IPS-11a (cell line): Measurements from ENCODE around the gene SLC22A7.

Experiments used
- H3K4me3 ChIP-seq: one replicate; pipeline ENCODE4 v1.5.1; 2013; ENCODE audit warnings: low read depth, low read length, control low read depth

The SLC22A7 gene

DNA sequence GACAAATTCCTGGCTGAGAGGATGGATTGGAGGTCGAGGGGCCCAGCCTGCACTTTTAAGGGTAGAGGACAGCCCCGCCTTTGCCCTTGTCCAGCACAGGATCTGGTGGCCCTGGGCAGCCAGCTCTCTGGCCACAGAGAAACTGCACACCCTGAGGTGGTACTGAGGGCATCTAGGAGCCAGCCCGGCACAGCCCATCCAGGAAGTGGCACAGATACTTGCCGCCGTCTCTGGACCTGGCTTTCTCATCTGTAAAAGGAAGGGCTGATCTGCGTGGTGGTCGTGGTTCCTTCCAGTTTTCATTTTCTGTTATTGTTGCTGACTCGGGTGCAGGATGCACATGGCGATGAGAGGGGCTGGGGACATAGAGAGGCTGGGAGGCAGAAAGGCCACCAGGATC, 16.0 kb upstream of the SLC22A7 start:
- H3K4me3 ChIP-seq, result no peak overlapping the region

DNA sequence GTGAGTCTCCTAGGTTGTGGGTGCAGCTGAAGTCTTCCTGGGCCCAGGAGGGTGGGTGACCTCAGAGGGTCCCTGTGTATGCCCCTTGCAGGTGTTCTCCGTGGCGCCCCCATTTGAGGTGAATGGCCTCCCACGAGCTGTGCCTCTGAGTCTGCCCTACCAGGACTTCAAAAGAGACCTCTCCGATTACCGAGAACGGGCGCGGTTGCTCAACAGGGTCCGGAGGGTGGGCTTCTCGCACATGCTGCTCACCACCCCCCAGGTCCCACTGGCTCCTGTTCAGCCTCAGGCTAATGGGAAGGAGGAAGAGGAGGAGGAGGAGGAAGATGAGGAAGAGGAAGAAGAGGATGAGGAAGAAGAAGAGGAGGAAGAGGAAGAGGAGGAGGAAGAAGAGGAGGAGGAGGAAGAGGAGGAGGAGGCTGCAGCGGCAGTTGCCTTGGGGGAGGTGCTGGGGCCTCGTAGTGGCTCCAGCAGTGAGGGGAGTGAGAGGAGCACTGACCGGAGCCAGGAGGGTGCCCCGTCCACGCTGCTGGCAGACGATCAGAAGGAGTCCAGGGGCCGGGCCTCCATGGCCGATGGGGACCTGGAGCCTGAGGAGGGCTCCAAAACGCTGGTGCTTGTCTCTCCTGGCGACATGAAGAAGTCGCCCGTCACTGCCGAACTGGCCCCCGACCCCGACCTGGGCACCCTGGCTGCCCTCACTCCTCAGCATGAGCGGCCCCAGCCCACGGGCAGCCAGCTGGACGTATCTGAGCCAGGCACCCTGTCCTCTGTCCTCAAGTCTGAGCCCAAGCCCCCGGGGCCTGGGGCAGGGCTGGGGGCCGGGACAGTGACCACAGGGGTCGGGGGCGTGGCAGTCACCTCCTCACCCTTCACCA, 15.2 kb upstream of the SLC22A7 start:
- H3K4me3 ChIP-seq, result no peak overlapping the region

DNA sequence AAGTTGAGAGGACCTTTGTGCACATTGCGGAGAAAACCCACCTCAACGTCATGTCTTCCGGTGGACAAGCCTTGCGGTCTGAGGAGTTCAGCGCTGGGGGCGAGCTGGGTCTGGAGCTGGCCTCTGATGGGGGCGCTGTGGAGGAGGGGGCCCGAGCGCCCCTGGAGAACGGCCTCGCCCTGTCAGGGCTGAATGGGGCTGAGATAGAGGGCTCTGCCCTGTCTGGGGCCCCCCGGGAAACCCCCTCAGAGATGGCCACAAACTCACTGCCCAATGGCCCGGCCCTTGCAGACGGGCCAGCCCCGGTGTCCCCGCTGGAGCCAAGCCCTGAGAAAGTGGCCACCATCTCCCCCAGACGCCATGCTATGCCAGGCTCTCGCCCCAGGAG, 14.6 kb upstream of the SLC22A7 start:
- no peak overlapping the region for H3K4me3 ChIP-seq

DNA sequence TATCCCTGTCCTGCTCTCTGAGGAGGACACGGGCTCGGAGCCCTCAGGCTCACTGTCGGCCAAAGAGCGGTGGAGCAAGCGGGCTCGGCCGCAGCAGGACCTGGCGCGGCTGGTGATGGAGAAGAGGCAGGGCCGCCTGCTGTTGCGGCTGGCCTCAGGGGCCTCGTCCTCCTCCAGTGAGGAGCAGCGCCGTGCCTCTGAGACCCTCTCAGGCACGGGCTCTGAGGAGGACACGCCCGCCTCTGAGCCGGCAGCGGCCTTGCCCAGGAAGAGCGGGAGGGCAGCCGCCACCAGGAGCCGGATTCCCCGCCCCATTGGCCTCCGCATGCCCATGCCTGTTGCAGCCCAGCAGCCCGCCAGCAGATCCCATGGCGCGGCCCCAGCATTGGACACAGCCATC, 14.2 kb upstream of the SLC22A7 start:
- H3K4me3 ChIP-seq, result no peak overlapping the region

DNA sequence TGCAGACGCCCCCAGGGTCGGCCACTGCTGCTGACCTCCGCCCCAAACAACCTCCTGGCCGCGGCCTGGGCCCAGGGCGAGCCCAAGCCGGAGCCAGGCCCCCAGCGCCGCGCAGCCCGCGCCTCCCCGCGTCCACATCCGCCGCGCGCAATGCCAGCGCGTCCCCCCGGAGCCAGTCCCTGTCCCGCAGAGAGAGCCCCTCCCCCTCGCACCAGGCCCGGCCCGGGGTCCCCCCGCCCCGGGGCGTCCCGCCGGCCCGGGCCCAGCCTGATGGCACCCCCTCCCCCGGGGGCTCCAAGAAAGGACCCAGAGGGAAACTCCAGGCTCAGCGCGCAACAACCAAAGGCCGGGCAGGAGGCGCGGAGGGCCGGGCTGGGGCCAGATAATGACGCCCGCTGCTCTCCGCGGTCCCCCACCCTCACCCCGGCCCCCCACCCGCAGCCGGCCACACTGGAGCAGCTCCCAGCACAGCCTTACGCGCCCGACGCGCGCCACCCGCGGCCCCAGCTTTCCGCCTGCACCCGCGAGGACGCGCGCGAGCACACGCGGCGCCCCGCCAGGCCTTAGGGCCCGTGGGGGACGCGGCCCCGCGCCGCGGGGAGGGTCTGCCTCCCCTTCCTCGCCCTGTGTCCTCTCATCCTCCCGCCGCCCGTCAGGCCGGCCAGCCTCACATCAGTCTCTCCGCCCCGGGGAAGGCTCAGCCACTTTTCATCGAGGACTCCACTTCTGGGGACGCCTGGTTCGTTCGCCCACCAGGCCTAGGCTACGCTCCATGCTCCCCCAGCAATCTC, 12.9 kb upstream of the SLC22A7 start:
- no peak overlapping the region for H3K4me3 ChIP-seq

DNA sequence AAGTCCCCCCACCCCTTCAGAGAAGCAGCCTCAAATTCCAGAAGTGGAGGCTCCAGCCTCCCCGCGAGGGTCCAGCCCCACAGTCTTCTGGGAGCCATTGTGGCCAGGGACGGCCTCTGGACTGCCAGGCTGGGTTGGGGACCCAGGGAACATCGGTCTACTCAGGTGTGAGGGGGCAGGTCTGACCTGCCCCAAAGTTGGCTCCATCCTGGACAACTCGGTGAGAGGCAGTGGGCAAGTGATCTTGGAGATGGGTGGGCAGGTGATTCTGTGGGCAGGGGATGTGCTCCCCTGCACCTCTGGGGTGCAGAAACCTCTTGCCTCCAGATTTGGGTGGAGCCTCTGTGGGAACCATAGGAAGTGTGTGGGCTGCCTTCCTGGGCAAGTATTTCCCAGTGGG, 12.2 kb upstream of the SLC22A7 start:
- H3K4me3 ChIP-seq, result no peak overlapping the region

DNA sequence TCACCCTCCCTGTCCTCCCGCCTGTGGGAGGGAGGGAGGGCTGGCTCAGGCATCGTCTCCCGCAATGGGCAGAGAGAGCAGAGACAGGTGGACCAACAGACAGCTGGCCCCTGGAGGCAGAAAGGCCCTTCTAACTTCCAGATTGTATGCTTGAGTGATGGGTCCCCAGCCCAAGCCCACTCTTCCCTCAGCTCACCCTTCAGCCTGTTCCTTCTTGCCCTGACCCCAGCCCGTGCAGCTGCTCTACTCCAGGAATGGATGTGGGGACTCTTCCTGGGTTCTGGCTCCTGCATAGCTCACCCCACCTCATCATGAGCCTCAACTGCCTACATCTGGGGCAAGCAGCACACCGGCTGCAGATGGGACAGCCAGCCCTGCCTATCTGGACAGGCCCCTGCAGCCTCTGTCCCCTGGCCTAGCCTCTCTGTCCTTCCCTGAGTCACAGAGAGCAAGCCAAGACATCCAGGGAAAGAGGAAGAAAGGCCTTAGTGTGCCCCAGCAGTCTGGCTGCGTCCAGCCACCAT, 11.5 kb upstream of the SLC22A7 start:
- H3K4me3 ChIP-seq, result no peak overlapping the region

DNA sequence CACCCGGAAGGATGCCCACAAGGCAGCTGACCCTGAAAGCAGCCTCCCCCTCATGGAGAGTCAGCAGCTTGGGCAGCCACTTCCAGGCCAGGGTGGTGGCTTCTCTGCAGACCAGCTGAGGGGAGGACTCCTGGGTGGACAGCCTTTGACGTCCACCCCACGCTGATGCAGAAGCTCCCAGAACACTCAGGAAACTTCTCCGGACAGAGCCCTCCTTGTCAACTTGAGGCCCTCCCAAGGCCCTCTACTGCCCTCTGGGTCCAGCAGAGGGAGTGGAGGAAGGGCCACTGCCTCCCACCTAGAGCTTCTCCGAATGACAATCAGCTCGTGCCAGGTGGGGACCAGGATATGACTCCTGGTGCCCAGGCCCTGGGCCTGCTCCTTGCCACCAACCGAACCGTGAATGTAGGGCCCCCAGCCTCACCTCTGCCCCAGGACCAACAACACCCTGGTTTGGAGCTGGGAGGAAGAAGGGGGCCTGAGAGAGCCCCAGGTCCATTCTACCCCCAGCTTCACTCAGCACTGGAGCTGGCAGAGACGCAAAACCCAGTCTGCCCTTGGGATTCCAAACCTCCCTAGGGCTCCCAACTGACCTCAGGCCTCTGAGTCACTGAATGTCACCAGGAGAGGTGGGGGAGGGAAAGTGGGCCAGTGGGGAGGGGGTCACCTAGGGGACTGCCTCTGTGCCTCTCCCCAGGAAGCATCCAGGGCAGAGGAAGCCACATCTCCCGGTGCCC, 10.9 kb upstream of the SLC22A7 start:
- no peak overlapping the region for H3K4me3 ChIP-seq

DNA sequence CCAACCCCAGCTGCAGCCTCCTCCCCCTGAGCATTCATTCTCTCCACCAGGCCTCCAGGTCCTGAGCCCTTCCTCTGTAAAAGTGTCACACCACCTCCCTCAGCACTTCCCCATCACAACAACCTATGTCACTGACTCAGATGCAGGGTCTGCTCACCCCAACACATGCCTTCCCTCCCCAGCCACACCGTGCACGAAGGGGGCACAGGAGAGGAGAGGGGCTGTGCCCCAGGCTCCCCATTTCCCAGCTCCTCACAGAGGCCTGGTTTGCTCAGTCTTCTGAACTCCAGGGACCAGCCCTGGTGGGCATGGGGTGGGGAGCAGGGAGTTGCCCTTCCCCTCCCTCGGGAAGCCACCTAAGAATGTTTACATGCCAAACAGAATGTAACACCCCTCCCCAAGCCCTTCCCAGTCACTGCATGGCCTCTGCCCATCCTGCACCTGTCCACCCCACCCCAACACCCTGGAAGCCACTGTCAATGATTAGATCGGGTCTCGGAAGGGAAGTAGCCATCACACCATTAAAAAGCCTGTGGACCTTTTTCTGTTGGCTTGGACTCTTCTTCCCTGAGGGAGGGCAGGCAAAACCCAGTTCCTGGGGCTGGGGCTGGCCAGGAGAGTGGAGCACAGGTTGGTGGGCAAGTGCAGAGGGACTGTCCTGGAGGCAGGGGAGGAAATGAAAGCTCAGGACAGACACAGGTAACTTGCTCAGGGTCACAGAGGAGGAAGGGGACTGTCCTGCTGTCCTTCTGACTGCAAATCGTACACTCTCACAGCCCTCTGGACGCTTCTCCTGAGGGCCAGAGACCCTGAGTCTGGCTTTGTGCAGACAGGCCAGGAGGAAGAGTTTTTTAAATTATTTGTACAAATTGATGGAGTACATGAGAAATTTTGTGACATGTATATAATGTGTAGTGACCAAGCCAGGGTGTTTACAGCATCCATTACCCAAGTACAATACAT, 10.1 kb upstream of the SLC22A7 start:
- H3K4me3 ChIP-seq, result no peak overlapping the region

DNA sequence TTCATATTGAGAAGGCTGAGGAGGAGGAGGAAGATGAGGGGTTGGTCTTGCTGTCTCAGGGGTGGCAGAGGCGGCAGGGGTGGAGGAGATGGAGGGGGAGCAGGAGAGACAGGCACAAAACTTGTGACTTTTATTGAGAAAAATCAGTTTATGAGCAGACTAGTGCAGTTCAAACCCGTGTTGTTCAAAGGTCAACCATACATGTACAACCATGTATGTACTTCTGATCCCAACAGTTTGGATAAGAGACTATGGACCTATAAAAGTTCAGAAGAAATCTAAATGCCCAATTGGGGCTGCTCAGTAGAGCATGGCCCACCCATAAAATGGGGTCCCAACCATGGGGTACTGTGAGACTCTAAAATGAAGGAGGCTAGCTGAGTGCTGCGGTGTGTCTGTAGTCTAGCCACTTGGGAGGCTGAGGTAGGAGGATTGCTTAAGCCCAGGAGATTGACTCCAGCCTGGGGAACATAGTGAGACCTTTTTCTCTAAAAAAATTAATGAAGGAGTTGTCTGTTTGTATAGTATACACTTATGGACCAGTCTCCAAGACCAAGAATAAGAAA, 7.6 kb upstream of the SLC22A7 start:
- H3K4me3 ChIP-seq, result no peak overlapping the region

DNA sequence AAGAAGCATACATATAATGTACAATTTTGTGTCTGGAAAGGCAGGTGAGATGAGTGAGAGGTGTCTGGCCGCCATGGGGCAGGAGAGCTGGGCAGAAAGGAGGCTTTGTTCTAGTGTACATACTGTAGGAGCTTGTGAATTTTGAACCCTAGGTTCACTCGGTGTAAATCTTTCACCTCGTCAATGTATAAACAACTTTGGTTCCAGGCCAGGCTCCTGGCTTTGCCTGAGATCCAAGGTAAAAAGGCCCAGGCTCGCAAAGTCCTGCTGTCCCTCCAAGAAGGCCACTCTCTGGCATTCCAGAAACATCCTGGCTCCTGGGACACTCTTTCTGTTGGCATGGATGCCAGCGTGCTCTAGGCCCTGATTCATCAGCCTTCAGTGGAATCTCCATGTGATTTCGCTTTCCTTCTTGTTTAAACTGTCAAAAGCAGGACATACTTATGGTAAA, 7.1 kb upstream of the SLC22A7 start:
- H3K4me3 ChIP-seq, result no peak overlapping the region

DNA sequence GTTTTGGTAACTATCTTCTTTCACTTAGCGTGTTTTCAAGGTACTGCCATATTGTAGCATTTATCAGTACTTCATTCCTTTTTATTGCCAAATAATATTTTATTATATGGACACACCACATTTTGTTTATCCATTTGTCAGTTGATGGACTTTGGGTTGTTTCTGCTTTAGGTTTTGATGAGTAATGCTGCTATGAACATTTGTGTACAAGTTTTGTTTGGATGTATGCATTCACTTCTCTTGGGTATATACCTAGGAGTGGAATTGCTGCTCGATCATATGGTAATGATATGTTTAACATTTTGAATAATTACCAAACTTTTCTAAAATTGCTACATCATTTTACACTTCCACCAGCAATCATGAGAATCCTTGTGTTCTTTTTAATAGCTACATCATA, 6.4 kb upstream of the SLC22A7 start:
- no peak overlapping the region for H3K4me3 ChIP-seq

DNA sequence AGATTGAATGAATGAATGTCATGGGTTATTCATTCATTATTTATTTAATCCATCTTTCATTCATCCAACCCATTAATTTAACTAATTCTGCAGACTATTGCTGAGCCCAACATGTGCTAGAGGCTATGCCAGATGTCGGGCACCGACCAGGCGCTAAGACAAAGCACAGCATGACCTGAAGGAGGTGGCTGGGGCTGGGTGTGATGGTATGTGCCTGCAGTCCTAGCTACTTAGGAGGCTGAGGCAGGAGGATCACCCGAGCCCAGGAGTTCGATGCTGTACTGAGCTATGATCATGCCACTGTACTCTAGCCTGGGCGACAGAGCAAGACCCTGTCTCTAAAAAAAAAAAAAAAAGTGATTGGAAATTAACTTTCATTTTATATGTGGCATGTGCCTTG, 5.7 kb upstream of the SLC22A7 start:
- H3K4me3 ChIP-seq, result no peak overlapping the region

DNA sequence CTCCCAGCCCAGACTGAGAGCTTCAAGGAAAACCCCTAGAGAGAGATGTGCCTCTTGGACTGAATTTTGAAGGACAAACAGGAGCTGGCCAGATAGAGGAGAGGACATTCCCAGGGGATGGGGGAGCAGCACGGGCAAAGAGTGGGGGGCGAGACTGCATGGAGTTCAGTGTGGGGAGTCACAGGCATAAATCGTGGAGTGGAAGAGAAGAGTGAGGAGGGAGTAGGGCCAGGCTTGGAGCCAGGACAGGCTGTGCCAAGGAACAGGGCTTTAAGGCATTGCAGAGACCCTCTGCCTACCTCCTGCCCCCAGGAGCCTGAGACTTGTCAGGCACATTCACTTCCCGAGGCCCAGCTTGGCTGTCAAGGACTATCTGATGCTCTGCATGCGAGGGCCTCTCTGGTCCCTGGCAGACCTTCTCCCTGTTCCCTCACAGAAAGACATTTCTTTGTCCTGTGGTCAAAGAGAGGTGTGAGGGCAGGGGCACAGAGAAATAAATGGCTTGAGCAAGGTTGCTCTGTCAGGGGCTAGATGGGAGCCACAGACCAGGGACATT, 5.2 kb upstream of the SLC22A7 start:
- no peak overlapping the region for H3K4me3 ChIP-seq

DNA sequence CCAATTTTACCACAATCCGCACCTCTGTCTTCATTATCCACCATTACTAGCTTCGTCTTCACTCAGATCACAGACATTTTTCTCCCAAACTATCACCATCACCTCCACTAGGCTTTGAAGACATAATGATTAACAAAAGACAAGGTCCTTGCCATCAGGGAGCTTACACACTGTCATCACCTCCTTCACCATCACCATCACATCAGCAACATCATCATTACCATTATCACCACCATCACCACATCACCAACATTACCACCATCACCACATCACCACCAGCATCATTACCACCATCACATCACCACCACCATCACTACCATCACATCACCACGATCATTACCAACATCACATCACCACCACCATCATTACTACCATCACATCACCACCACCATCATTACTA, 4.4 kb upstream of the SLC22A7 start:
- H3K4me3 ChIP-seq, result no peak overlapping the region

DNA sequence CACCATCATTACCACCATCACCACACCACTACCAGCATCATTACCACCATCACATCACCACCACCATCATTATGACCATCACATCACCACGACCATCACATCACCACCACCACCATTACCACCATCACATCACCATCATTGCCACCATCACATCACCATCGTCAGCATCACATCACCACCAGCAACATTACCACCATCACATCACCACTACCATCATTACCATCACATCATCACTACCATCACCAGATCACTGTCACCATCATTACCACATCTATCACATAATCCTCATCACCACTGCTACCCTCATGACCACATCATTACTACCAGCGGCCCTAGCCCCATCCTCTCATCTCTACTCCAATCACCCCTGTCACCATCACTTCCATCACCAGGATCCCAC, 3.5 kb upstream of the SLC22A7 start:
- no peak overlapping the region for H3K4me3 ChIP-seq

DNA sequence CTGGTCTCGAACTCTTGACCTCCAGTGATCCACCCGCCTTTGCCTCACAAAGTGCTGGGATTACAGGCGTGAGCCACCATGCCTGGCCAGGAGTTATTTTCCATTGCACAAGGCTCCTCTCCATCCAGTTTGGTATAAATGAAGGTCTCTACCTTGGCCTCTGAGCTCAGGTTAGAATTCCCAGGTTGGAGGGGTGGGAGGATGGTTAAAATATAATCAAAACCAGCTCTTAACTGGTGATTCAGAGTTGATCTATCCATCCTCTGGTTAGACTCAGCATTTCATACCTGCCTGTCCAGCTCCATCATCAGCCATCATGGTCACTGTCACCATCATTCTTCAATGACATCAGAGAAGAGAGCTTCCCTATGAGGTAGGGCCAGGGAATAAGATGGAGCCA, 2.6 kb upstream of the SLC22A7 start:
- no peak overlapping the region for H3K4me3 ChIP-seq

DNA sequence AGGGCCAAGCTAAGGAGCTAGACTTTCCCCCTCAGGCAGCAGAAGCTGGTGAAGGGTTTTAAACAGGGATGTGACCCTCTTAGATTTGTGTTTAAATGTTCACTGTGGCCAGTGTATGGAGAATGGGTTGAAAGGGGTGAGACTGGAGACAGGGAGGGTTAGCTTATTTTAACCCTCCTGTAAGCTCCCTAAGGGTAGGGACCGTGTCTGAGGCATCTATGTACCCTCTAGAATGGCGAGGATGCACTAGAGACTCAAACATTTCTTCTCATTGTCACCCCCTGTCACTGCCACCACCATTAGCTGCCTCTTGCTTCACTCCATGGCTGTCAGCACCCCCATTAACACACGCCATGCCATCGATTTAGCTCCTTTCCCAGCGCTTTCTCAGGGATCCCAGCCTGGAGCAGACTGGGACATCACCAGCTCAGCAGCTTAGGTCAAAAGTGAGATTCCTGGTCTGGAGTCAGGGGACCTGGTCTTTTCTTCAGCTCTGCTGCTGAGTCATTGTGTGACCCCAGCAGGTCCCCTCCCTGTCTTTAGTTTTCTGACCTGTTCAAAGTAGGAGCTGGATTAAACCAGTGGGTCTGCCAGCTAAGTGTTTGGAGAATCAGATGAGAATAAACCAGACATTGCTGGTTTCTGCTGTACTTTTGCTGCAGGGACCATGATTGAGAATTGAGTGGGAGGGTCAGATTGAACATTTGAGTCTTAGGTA, 1.1 kb upstream of the SLC22A7 start:
- H3K4me3 ChIP-seq, result no peak overlapping the region
